Activated CD4-positive, alpha-beta memory T cell treated with anti-CD3 and anti-CD28 coated beads, Interleukin-2, amount 10 ng/mL, durations not matched to agents 7 days and 5 days (primary cell): ENCODE measurements around the gene GALNT18. TPM values are rescaled to one million over a fixed set of nuclear protein-coding genes. Genes with fewer than 3 reads are reported as not detected.

Experiments
- CTCF ChIA-PET: fragments of 350-600 bp; sonication (Branson Sonifier 250); formaldehyde crosslinking; loops from one replicate; lab custom pipeline; 2021; ENCODE audit warnings: antibody characterized with exemption, inconsistent platforms; lab: Charles Lee
- POLR2A ChIA-PET: fragments of 350-600 bp; sonication (Branson Sonifier 250); formaldehyde crosslinking; loops from one replicate; lab custom pipeline; 2021; ENCODE audit warnings: antibody characterized with exemption; lab: Charles Lee
- DNase-seq: peaks from one replicate; pipeline ENCODE4 v3.0.0-alpha.2; 2020
- H3K27ac Mint-ChIP-seq: one replicate; pipeline ENCODE4 v1.8.0; 2021; ENCODE audit warnings: mild to moderate bottlenecking, mixed read lengths
- H3K27me3 Mint-ChIP-seq: one replicate; pipeline ENCODE4 v1.8.0; 2021; ENCODE audit warnings: mixed read lengths
- H3K36me3 Mint-ChIP-seq: one replicate; pipeline ENCODE4 v1.8.0; 2021; ENCODE audit warnings: low read depth, mixed read lengths
- H3K4me1 Mint-ChIP-seq: one replicate; pipeline ENCODE4 v1.8.0; 2021; ENCODE audit warnings: mixed read lengths
- H3K4me3 Mint-ChIP-seq: one replicate; pipeline ENCODE4 v1.8.0; 2021; ENCODE audit warnings: mild to moderate bottlenecking, mixed read lengths
- H3K9me3 Mint-ChIP-seq: one replicate; pipeline ENCODE4 v1.8.0; 2021; ENCODE audit warnings: mixed read lengths
- total RNA-seq, 2 experiments: library from RNA; stranded (reverse); gene quantifications; one replicate each; pipeline ENCODE4 v1.2.3, GENCODE V29; 2021

The GALNT18 gene
- total RNA-seq, 2 experiments from 2014 or later: 0.60 to 0.93 TPM

DNA sequence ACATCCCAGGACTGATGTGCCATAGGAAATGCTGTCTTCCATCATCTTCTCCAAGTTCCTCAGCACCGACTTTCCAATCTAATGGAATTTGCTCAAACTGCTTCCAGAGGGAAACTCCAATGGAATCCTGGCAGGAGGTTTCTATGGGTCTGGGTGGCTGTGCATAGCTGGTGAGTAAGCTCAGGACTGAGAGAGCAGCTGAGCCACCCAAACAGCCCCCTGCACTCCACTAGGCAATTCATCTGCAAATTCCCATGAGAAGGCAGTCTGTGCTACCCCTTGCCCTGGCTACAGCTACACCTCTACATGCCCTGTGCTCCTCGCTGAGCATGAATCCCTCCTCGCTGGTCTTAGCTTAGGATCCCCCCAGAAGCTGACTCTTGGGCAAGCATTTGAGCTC, 140.8 kb downstream of the GALNT18 start:
- H3K27ac Mint-ChIP-seq: no peak overlapping the region
- H3K4me3 Mint-ChIP-seq: no peak overlapping the region

GRCh38 chr11:11478687-11479086, 143.1 kb downstream of the GALNT18 start:
- H3K9me3 Mint-ChIP-seq: no peaks in the 10 kb centered on the region
- DNase-seq: no peak
- H3K27ac Mint-ChIP-seq: no peak overlapping the region
- no peaks in the 10 kb centered on the region for H3K4me1 Mint-ChIP-seq
- H3K4me3 Mint-ChIP-seq: no peak overlapping the region
- no peaks in the 10 kb centered on the region for H3K36me3 Mint-ChIP-seq
- POLR2A ChIA-PET: no interaction called here
- CTCF ChIA-PET: no interaction called here
- H3K27me3 Mint-ChIP-seq: peaks cover 11% of the 10 kb centered on the region

More for the DNA sequence above, 140.8 kb downstream of the GALNT18 start:
- no peaks in the 10 kb centered on the region for H3K9me3 Mint-ChIP-seq
- no peaks in the 10 kb centered on the region for H3K4me1 Mint-ChIP-seq
- ChIA-PET POLR2A (no interaction called here), CTCF (no interaction called here)
- peaks cover 5% of the 10 kb centered on the region for H3K27me3 Mint-ChIP-seq
- no peak for DNase-seq
- H3K36me3 Mint-ChIP-seq: no peaks in the 10 kb centered on the region

- peaks cover 11% of the 10 kb centered on the region for H3K27me3 Mint-ChIP-seq
- H3K4me3 Mint-ChIP-seq: no peak overlapping the region
- H3K4me1 Mint-ChIP-seq: no peaks in the 10 kb centered on the region
- CTCF ChIA-PET: no interaction called here
- no peaks in the 10 kb centered on the region for H3K9me3 Mint-ChIP-seq
- no peak overlapping the region for H3K27ac Mint-ChIP-seq
- POLR2A ChIA-PET: no interaction called here
- no peaks in the 10 kb centered on the region for H3K36me3 Mint-ChIP-seq
- no peak for DNase-seq
These were observed 143.9 kb downstream of the GALNT18 start for GRCh38 chr11:11477695-11478420.

- H3K36me3 Mint-ChIP-seq: no peaks in the 10 kb centered on the region
- DNase-seq: no peak
- no peak overlapping the region for H3K27ac Mint-ChIP-seq
- no peak overlapping the region for H3K4me3 Mint-ChIP-seq
- H3K9me3 Mint-ChIP-seq: no peaks in the 10 kb centered on the region
- CTCF ChIA-PET: no interaction called here
- H3K27me3 Mint-ChIP-seq: peaks cover 14% of the 10 kb centered on the region
- H3K4me1 Mint-ChIP-seq: no peaks in the 10 kb centered on the region
- POLR2A ChIA-PET: no interaction called here
These were observed 144.7 kb downstream of the GALNT18 start for GRCh38 chr11:11476971-11477645.

- ChIA-PET POLR2A (no interaction called here), CTCF (no interaction called here)
- H3K4me3 Mint-ChIP-seq: no peak overlapping the region
- no peaks in the 10 kb centered on the region for H3K36me3 Mint-ChIP-seq
- H3K9me3 Mint-ChIP-seq: no peaks in the 10 kb centered on the region
- DNase-seq: no peak
- no peak overlapping the region for H3K27ac Mint-ChIP-seq
- H3K4me1 Mint-ChIP-seq: no peaks in the 10 kb centered on the region
- peaks cover 15% of the 10 kb centered on the region for H3K27me3 Mint-ChIP-seq
These were observed 145.3 kb downstream of the GALNT18 start for GRCh38 chr11:11476499-11476898.

DNA sequence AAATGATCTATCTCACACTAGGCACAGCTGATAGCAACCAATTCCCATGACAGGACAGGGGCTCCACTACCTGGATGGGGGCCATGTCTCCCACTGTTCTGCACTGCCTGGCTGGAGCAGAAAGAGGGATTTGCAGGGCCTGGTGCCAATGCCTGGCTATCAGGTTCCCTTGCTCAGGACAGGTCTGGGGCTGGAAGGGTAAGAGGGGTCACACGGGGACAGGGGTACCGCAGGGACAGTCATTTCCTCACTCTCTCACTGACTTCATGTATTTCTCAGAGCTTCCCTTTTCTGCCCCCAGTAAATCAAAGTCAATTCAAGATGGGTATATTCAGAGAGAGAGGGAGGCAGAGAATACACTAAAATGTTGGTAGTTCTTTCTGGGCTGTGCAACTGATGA, 149.7 kb downstream of the GALNT18 start:
- Mint-ChIP-seq H3K4me3 (no peak overlapping the region), H3K27ac (no peak overlapping the region), H3K9me3 (no peaks in the 10 kb centered on the region), H3K4me1 (no peaks in the 10 kb centered on the region), H3K27me3 (peaks cover 13% of the 10 kb centered on the region), H3K36me3 (no peaks in the 10 kb centered on the region)
- CTCF ChIA-PET: no interaction called here
- no peak for DNase-seq
- POLR2A ChIA-PET: no interaction called here

DNA sequence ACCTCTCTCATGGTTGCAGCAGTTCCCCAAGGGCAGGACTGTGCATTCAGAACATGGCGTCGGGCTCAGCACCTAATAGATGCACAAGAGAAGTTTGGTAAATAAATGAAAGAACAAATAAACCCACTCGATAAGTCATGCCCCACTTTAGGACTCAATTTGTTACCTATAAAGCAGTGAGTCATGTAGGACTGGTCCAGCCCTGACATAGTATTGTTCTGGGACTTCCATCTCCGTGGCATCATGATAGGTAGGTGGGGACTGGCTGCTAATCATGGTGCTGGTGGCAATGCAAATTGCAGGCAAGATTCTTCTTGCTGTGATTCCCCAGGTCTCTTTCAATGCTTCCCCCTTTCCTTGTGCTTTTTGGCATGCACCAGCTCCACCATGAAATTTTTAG, 150.6 kb downstream of the GALNT18 start:
- Mint-ChIP-seq H3K36me3 (no peaks in the 10 kb centered on the region), H3K27ac (no peak overlapping the region), H3K9me3 (no peaks in the 10 kb centered on the region), H3K27me3 (peaks cover 12% of the 10 kb centered on the region), H3K4me3 (no peak overlapping the region), H3K4me1 (no peaks in the 10 kb centered on the region)
- DNase-seq: no peak
- CTCF ChIA-PET: no interaction called here
- POLR2A ChIA-PET: no interaction called here

- no peaks in the 10 kb centered on the region for H3K4me1 Mint-ChIP-seq
- H3K9me3 Mint-ChIP-seq: no peaks in the 10 kb centered on the region
- no peak overlapping the region for H3K4me3 Mint-ChIP-seq
- H3K27ac Mint-ChIP-seq: no peak overlapping the region
- H3K36me3 Mint-ChIP-seq: no peaks in the 10 kb centered on the region
- CTCF ChIA-PET: no interaction called here
- H3K27me3 Mint-ChIP-seq: peaks cover 8% of the 10 kb centered on the region
- DNase-seq: no peak
- POLR2A ChIA-PET: no interaction called here
These were observed 152.9 kb downstream of the GALNT18 start for GRCh38 chr11:11468954-11469353.

DNA sequence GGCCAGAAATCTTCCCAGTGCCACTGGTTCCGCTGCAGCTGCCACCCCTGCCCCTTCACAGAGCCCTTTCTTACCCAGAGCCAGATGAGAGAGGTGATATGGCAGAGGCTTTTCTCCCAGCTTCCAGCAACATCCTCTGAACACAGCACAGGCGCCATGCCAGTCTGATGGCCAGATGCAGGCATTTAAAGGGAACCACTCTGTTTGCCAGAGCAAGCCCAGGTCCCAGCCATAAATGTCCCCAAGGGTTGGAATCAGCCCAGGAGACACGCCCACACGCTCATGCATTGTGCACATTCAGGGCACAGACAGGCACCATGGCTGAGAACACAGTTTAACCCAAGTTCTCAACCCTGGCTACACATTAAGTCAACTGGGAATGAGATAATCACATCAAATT, 154.5 kb downstream of the GALNT18 start:
- Mint-ChIP-seq H3K36me3 (no peaks in the 10 kb centered on the region), H3K9me3 (no peaks in the 10 kb centered on the region), H3K4me3 (no peak overlapping the region), H3K27ac (no peak overlapping the region), H3K4me1 (no peaks in the 10 kb centered on the region), H3K27me3 (peaks cover 5% of the 10 kb centered on the region)
- POLR2A ChIA-PET: no interaction called here
- CTCF ChIA-PET: no interaction called here
- DNase-seq: no peak

DNA sequence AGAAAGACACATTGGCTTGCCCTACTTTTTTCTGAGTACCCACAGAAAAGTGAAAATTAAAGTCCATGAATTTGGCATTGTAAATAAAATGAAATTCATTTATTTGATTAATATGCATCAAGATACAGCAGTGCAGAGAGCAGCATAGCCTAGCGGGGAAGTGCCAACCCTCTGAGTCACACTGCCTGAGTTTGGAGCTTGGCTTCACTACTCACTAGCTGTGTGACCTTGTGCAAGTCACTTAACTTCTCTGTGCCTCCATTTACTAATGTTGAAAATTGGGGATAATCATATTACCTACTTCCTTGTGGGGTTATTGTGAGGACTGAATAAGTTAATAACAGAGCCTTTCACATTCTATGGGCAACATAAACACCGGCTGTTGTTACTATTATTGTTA, 157.2 kb downstream of the GALNT18 start:
- Mint-ChIP-seq H3K4me1 (no peaks in the 10 kb centered on the region), H3K4me3 (no peak overlapping the region), H3K36me3 (no peaks in the 10 kb centered on the region), H3K27ac (no peak overlapping the region), H3K27me3 (peaks cover 2% of the 10 kb centered on the region), H3K9me3 (no peaks in the 10 kb centered on the region)
- POLR2A ChIA-PET: interaction anchor here (0.8 kb wide), 1 partner anchor 9 kb away, joined by 3 read pairs; no protein-coding TSS in a partner anchor
- no peak for DNase-seq
- CTCF ChIA-PET: no interaction called here

GRCh38 chr11:11463405-11463804, 158.4 kb downstream of the GALNT18 start:
- Mint-ChIP-seq H3K27me3 (peaks cover 2% of the 10 kb centered on the region), H3K36me3 (no peaks in the 10 kb centered on the region), H3K4me3 (no peak overlapping the region), H3K4me1 (no peaks in the 10 kb centered on the region), H3K9me3 (no peaks in the 10 kb centered on the region), H3K27ac (no peak overlapping the region)
- DNase-seq: no peak
- CTCF ChIA-PET: no interaction called here
- POLR2A ChIA-PET: no interaction called here

GRCh38 chr11:11461473-11461872, 160.3 kb downstream of the GALNT18 start:
- ChIA-PET CTCF (no interaction called here), POLR2A (no interaction called here)
- no peak overlapping the region for H3K4me3 Mint-ChIP-seq
- no peaks in the 10 kb centered on the region for H3K4me1 Mint-ChIP-seq
- peaks cover under 1% of the 10 kb centered on the region for H3K27me3 Mint-ChIP-seq
- H3K27ac Mint-ChIP-seq: no peak overlapping the region
- no peak for DNase-seq
- no peaks in the 10 kb centered on the region for H3K36me3 Mint-ChIP-seq
- H3K9me3 Mint-ChIP-seq: no peaks in the 10 kb centered on the region

DNA sequence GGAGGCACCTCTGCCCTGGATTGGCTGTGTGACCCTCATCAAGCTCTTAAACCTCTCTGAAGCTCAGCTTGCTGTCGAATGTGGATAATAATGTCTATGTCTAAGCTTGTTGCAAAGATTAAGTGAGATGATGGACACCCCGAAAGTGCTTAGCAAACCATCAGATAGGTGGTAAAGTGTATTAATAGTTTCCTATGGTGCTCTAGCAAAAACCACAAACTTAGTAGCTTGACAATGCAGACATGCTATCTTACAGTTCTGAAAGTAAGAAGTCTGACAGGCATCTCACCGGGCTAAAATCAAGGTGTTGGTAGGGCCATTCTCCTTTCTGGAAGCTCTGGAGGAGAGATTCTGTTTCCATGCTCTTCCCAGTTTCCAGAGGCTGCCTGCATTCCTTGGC, 162.2 kb downstream of the GALNT18 start:
- peaks cover 3% of the 10 kb centered on the region for H3K27me3 Mint-ChIP-seq
- POLR2A ChIA-PET: no interaction called here
- no peak overlapping the region for H3K27ac Mint-ChIP-seq
- no peak for DNase-seq
- no peaks in the 10 kb centered on the region for H3K36me3 Mint-ChIP-seq
- H3K4me3 Mint-ChIP-seq: no peak overlapping the region
- CTCF ChIA-PET: no interaction called here
- no peaks in the 10 kb centered on the region for H3K9me3 Mint-ChIP-seq
- H3K4me1 Mint-ChIP-seq: no peaks in the 10 kb centered on the region

DNA sequence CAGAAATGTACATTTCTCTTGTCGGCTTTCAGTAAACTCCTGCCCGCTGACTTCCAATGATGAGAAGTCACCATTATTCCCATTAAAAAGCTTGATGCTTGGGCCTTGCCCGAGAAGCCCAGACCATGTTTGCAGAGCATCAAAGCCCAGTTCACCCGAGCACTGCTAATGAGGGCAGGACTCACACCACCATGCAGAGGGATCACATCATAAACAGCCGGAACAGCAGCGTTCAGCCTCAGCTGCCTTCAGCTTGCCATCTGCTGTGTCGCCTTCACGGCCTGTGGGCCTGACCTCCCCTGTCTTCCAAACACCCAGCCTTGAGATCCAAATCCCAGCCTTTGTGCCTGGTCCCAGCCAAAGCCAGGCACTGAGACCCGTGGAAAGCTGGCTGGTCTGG, 163.3 kb downstream of the GALNT18 start:
- no peak overlapping the region for H3K4me3 Mint-ChIP-seq
- no peaks in the 10 kb centered on the region for H3K9me3 Mint-ChIP-seq
- DNase-seq: no peak
- H3K36me3 Mint-ChIP-seq: no peaks in the 10 kb centered on the region
- no peak overlapping the region for H3K27ac Mint-ChIP-seq
- H3K27me3 Mint-ChIP-seq: peaks cover 3% of the 10 kb centered on the region
- ChIA-PET POLR2A (no interaction called here), CTCF (no interaction called here)
- H3K4me1 Mint-ChIP-seq: no peaks in the 10 kb centered on the region
